Activated CD8-positive, alpha-beta T cell treated with anti-CD3 and anti-CD28 coated beads, Interleukin-2, amount 10 ng/mL, durations not matched to agents 7 days and 5 days (primary cell): Measurements from ENCODE around the gene MSMP. TPM values are rescaled to one million over a fixed set of nuclear protein-coding genes. Genes with fewer than 3 reads are reported as not detected.

Experiments used
- ATAC-seq: fragments of 150-1000 bp; cut with Tn5 transposase; one replicate; pipeline ENCODE4 v1.10.0; 2021; ENCODE audit warnings: moderate library complexity
- CTCF ChIA-PET: fragments of 350-600 bp; sonication (Branson Sonifier 250); formaldehyde crosslinking; loops from one replicate; lab custom pipeline; 2021; ENCODE audit warnings: antibody characterized with exemption; lab: Charles Lee
- POLR2A ChIA-PET: fragments of 350-600 bp; sonication (Branson Sonifier 250); formaldehyde crosslinking; loops from one replicate; lab custom pipeline; 2021; ENCODE audit warnings: antibody characterized with exemption; lab: Charles Lee
- DNase-seq: peaks from one replicate; pipeline ENCODE4 v3.0.0-alpha.2; 2020
- H3K27ac Mint-ChIP-seq: one replicate; pipeline ENCODE4 v1.8.0; 2021; ENCODE audit warnings: mild to moderate bottlenecking, mixed read lengths
- H3K27me3 Mint-ChIP-seq: one replicate; pipeline ENCODE4 v1.8.0; 2021; ENCODE audit warnings: low read depth, mixed read lengths
- H3K36me3 Mint-ChIP-seq: one replicate; pipeline ENCODE4 v1.8.0; 2021; ENCODE audit warnings: low read depth, mixed read lengths
- H3K4me1 Mint-ChIP-seq: one replicate; pipeline ENCODE4 v1.8.0; 2021; ENCODE audit warnings: low read depth, mixed read lengths
- H3K4me3 Mint-ChIP-seq: one replicate; pipeline ENCODE4 v1.8.0; 2021; ENCODE audit warnings: mild to moderate bottlenecking, mixed read lengths
- H3K9me3 Mint-ChIP-seq: one replicate; pipeline ENCODE4 v1.8.0; 2022; ENCODE audit warnings: mixed read lengths; ENCODE audit not compliant: insufficient read depth
- total RNA-seq, 2 experiments: library from RNA; stranded (reverse); gene quantifications; one replicate each; pipeline ENCODE4 v1.2.3, GENCODE V29; 2021

Gene MSMP
- total RNA-seq, 2 experiments from 2014 or later = 0.61 to 0.89 TPM

DNA sequence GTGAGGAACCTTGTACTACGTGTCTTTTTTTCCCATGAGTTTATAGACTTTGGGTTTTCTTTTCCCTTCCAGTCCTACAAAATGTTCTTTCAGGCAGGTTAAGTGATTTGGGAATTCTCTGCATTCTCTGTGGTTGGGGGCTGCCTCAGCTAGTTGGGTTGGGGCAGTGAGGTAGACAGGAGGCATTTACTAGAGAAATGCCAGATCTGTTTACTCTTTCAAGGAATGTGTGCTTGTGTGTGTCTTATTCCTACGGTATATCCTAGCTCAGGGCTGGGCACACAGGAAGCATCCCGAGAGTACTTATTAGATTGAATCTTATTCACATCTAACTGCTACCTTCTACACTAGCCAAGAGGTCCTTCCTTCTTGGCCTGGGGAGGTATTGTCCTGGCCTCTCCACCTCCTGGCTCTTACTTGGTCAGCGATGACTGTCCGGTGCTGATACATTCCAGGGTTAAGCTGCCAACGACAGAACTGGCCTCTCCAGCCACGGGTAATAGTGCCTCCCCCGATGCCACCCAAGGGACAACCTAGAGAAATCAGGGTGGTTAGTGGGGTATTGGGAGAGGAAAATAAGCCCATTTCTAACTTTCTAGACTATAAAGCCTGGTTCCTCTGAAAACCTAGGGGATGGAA, 10.1 kb downstream of the MSMP start:
- Mint-ChIP-seq H3K27ac (no peak overlapping the region), H3K4me3 (no peak overlapping the region), H3K27me3 (no peaks in the 10 kb centered on the region), H3K9me3 (no peaks in the 10 kb centered on the region), H3K4me1 (peaks cover 47% of the 10 kb centered on the region), H3K36me3 (peaks cover 46% of the 10 kb centered on the region)
- ATAC-seq = no peak
- POLR2A ChIA-PET = no interaction called here
- CTCF ChIA-PET = interaction anchor here (0.6 to 8.1 kb wide), 7 partner anchors 7 to 82 kb away, joined by 3 to 118 read pairs (median 6); partner anchors contain the start of genes CREB3 and TLN1
- DNase-seq = no peak

DNA sequence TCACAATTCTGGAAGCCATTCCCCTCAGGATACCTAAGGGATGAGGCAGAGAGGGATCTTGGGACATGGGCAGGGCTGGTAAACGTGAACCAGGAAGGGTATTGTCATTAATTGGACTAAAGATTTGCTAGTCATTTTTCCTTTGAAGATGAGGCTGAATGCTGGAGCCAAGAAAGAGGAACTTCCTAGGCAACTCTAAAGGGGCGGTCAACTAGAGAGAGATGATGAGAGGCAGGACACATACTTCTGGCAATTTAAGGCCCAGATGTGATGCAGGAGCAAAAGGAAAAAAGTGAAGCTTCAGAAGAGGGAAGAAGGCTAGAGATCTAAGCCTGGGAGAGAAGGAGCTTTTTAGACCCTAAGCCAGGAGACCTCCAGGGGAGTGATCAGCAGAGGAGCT, 10.6 kb downstream of the MSMP start:
- ChIA-PET POLR2A (no interaction called here), CTCF (interaction anchor here (0.6 to 8.1 kb wide), 5 partner anchors 13 to 83 kb away, joined by 3 to 118 read pairs (median 6); partner anchors contain the start of genes CREB3 and TLN1)
- peaks cover 47% of the 10 kb centered on the region for H3K4me1 Mint-ChIP-seq
- H3K36me3 Mint-ChIP-seq = peaks cover 51% of the 10 kb centered on the region
- no peak overlapping the region for H3K27ac Mint-ChIP-seq
- no peaks in the 10 kb centered on the region for H3K9me3 Mint-ChIP-seq
- DNase-seq (no peak), ATAC-seq (no peak)
- H3K4me3 Mint-ChIP-seq = no peak overlapping the region
- no peaks in the 10 kb centered on the region for H3K27me3 Mint-ChIP-seq

DNA sequence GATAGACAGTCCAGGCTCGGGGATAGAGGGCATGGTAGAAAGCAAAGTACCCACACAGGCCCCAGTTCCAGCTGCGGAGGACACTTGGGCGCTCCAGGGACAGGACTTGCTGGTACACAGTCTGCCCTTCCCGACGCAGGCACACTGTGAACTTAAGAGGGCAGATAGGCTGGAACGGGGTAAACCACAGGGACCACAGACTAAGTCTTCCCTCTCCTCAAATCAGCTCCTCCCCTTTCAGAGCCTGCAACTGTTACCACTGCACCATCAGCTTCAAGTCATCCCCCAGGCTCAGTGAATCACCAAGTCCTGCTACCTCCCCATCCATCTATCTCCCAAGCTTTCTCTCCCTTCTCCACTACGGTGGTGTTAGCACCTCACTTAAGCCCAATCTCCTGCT, 12.3 kb downstream of the MSMP start:
- H3K9me3 Mint-ChIP-seq = no peaks in the 10 kb centered on the region
- DNase-seq (peak; percentile 50), ATAC-seq (peak; percentile 78)
- H3K4me1 Mint-ChIP-seq = peaks cover 35% of the 10 kb centered on the region
- H3K36me3 Mint-ChIP-seq = peaks cover 62% of the 10 kb centered on the region
- peak overlapping the region; percentile 63 for H3K27ac Mint-ChIP-seq
- ChIA-PET CTCF (interaction anchor here (0.9 to 1.8 kb wide), 4 partner anchors 10 to 15 kb away, joined by 3 to 6 read pairs (median 4); partner anchors contain the start of genes CREB3 and TLN1), POLR2A (no interaction called here)
- H3K27me3 Mint-ChIP-seq = no peaks in the 10 kb centered on the region
- H3K4me3 Mint-ChIP-seq = no peak overlapping the region

DNA sequence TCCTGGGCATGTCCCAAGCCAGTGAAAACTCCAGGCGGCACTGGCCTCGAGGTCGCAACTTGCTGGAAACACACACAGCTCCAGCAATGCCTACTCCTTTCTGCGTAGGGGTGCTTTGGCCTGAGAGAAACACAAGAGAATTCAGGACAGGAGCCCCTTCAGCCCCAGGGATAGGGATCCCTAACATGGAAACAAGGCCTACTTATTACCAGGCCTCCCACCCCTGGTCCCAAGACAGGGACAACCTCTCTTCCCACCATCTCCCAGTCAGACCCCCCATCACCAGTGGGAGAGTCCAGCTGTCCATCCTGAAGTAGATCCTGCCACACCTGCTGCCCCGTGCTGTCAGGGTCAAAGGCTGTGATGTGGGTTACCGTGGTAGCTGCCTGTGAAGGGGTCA, 13.8 kb downstream of the MSMP start:
- Mint-ChIP-seq H3K4me3 (no peak overlapping the region), H3K36me3 (peaks cover 67% of the 10 kb centered on the region), H3K27me3 (no peaks in the 10 kb centered on the region), H3K4me1 (peaks cover 33% of the 10 kb centered on the region), H3K27ac (no peak overlapping the region), H3K9me3 (no peaks in the 10 kb centered on the region)
- ATAC-seq (no peak), DNase-seq (no peak)
- ChIA-PET CTCF (interaction anchor here (0.8 to 6.8 kb wide), 4 partner anchors 7 to 142 kb away, joined by 3 to 116 read pairs (median 5); partner anchors contain the start of genes GBA2 and RGP1), POLR2A (interaction anchor here (0.6 to 1.5 kb wide), 3 partner anchors 9 to 1462 kb away, joined by 3 to 5 read pairs (median 3); partner anchors contain the start of genes GBA2 and RGP1)

DNA sequence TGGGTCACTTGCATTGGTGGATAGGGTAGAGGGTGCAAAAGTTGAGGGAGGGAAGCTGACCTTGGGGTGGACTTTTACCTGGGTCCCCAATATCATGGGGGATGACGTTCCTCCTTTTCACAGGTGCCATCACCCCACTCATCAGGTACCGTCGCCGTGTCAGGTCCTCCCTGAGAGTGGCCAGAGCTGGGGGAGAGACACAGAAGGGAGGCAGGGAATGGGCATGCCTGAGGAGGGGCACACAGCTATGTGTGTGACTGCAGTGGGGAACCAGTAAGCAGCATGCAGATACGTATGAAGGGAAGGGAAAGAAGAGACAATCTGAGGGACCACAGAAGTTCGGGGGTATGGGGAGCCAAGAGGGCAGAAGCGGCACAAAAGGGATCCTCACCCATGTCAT, 15.2 kb downstream of the MSMP start:
- no peak for DNase-seq
- H3K27ac Mint-ChIP-seq = no peak overlapping the region
- peaks cover 31% of the 10 kb centered on the region for H3K4me1 Mint-ChIP-seq
- no peaks in the 10 kb centered on the region for H3K27me3 Mint-ChIP-seq
- H3K9me3 Mint-ChIP-seq = no peaks in the 10 kb centered on the region
- POLR2A ChIA-PET = interaction anchor here (0.8 kb wide), 1 partner anchor 9 kb away, joined by 5 read pairs; no protein-coding TSS in a partner anchor
- no peak overlapping the region for H3K4me3 Mint-ChIP-seq
- ATAC-seq = no peak
- CTCF ChIA-PET = interaction anchor here (1.7 to 6.8 kb wide), 2 partner anchors 8 kb away, joined by 4 to 116 read pairs; partner anchors contain the start of genes GBA2 and RGP1
- H3K36me3 Mint-ChIP-seq = peaks cover 65% of the 10 kb centered on the region

DNA sequence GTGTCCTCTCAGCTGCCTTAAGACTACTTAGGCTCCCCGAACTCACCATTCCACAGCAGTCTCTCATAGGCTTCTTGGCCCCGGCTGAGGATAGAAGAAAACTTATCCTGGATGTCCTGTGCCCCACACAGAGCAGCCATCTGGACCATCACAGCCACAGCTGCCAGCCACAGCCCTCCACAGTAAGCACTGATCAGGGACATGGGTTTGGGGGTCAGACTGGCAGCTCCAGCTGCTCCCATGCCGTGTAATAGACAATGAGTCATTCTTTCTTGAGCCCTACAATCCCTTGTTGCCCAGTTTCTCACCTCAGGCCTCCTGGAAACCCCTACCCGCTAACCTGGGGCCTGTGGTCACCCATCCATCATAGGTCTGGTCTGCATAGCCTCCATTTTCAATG, 15.9 kb downstream of the MSMP start:
- H3K27ac Mint-ChIP-seq = no peak overlapping the region
- no peak for ATAC-seq
- no peak for DNase-seq
- H3K36me3 Mint-ChIP-seq = peaks cover 57% of the 10 kb centered on the region
- CTCF ChIA-PET = interaction anchor here (0.9 to 6.8 kb wide), 4 partner anchors 9 to 33 kb away, joined by 3 to 116 read pairs (median 10); partner anchors contain the start of genes GBA2 and RGP1
- no peaks in the 10 kb centered on the region for H3K27me3 Mint-ChIP-seq
- H3K4me1 Mint-ChIP-seq = peaks cover 34% of the 10 kb centered on the region
- H3K4me3 Mint-ChIP-seq = no peak overlapping the region
- POLR2A ChIA-PET = interaction anchor here (0.6 to 1.3 kb wide), 4 partner anchors 9 to 646 kb away, joined by 3 to 4 read pairs (median 4); no protein-coding TSS in a partner anchor
- no peaks in the 10 kb centered on the region for H3K9me3 Mint-ChIP-seq

DNA sequence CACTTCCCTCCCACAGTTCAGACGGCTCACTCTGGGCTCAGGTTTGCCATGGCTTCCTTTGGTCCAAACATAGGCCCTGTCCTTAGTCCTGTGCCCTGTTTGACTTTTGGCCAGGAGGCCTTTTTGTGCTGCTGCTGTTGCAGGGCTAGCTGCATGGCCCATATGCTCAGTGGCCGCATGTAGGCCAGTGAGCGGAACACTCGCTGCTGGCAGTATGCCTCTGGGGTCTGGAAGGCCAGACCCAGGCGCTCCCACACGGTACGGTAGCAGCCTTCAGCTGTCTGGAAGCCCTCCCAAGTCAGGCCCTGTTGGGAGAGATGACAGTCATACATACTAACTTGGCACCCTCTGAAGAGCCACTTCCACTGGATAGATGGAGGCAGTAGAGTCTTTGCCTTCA, 16.9 kb downstream of the MSMP start:
- Mint-ChIP-seq H3K27me3 (no peaks in the 10 kb centered on the region), H3K27ac (no peak overlapping the region), H3K4me3 (no peak overlapping the region), H3K36me3 (peaks cover 51% of the 10 kb centered on the region), H3K4me1 (peaks cover 28% of the 10 kb centered on the region), H3K9me3 (no peaks in the 10 kb centered on the region)
- POLR2A ChIA-PET = interaction anchor here (0.6 to 1.3 kb wide), 4 partner anchors 9 to 127 kb away, joined by 3 to 4 read pairs (median 3); no protein-coding TSS in a partner anchor
- CTCF ChIA-PET = interaction anchor here (0.9 to 6.8 kb wide), 9 partner anchors 9 to 90 kb away, joined by 3 to 116 read pairs (median 6); partner anchors contain the start of genes GBA2, RGP1 and SPAG8
- DNase-seq (no peak), ATAC-seq (no peak)

DNA sequence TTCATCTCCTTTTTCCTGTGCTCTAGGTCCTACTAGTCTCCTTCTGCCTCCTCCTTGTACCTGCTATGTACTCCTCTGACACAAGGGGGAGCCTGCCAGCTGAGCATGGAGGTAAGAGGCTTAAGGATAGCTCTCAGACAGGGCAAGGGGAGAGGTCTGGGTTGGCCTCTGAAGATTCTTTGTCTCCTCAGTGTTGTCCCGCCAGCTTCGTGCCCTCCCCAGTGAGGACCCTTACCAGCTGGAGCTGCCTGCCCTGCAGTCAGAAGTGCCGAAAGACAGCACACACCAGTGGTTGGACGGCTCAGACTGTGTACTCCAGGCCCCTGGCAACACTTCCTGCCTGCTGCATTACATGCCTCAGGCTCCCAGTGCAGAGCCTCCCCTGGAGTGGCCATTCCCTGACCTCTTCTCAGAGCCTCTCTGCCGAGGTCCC, 17.9 kb downstream of the MSMP start:
- H3K4me3 Mint-ChIP-seq = no peak overlapping the region
- H3K9me3 Mint-ChIP-seq = no peaks in the 10 kb centered on the region
- H3K4me1 Mint-ChIP-seq = peaks cover 22% of the 10 kb centered on the region
- no peak for ATAC-seq
- ChIA-PET POLR2A (interaction anchor here (0.6 to 1.8 kb wide), 2 partner anchors 13 to 24 kb away, joined by 3 to 14 read pairs; partner anchors contain the start of genes GBA2 and RGP1), CTCF (interaction anchor here (0.6 to 6.8 kb wide), 20 partner anchors 11 to 159 kb away, joined by 3 to 116 read pairs (median 5); partner anchors contain the start of genes ARHGEF39, CCDC107, GBA2 and HINT2)
- peak; percentile 84 for DNase-seq
- H3K36me3 Mint-ChIP-seq = peaks cover 50% of the 10 kb centered on the region
- H3K27me3 Mint-ChIP-seq = no peaks in the 10 kb centered on the region
- H3K27ac Mint-ChIP-seq = peak overlapping the region; percentile 43

DNA sequence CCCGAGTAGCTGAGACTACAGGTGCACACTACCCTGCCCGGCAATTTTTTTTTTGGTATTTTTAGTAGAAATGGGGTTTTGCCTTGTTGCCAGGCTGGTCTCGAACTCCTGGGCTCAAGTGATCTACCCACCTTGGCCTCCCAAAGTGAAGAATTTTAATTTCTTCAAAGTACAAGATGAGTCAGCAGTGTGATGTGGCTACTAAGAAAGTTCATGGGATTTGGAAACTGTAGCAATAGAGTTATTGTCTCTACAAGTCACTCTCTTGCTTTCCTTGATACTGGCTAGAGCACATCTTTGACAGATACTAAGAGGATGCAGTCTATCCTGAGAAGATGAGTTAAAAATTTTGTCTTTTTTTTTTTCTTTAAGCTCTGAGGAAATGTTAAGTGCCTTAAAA, 20.0 kb downstream of the MSMP start:
- ChIA-PET CTCF (interaction anchor here (0.7 to 6.8 kb wide), 7 partner anchors 13 to 148 kb away, joined by 3 to 116 read pairs (median 8); partner anchors contain the start of genes GBA2 and RGP1), POLR2A (interaction anchor here (4.7 kb wide), 1 partner anchor 15 kb away, joined by 37 read pairs; the partner anchor contains the start of genes GBA2 and RGP1)
- no peak for DNase-seq
- Mint-ChIP-seq H3K27me3 (no peaks in the 10 kb centered on the region), H3K27ac (no peak overlapping the region), H3K36me3 (peaks cover 39% of the 10 kb centered on the region), H3K4me3 (no peak overlapping the region), H3K4me1 (peaks cover 23% of the 10 kb centered on the region), H3K9me3 (no peaks in the 10 kb centered on the region)
- no peak for ATAC-seq

DNA sequence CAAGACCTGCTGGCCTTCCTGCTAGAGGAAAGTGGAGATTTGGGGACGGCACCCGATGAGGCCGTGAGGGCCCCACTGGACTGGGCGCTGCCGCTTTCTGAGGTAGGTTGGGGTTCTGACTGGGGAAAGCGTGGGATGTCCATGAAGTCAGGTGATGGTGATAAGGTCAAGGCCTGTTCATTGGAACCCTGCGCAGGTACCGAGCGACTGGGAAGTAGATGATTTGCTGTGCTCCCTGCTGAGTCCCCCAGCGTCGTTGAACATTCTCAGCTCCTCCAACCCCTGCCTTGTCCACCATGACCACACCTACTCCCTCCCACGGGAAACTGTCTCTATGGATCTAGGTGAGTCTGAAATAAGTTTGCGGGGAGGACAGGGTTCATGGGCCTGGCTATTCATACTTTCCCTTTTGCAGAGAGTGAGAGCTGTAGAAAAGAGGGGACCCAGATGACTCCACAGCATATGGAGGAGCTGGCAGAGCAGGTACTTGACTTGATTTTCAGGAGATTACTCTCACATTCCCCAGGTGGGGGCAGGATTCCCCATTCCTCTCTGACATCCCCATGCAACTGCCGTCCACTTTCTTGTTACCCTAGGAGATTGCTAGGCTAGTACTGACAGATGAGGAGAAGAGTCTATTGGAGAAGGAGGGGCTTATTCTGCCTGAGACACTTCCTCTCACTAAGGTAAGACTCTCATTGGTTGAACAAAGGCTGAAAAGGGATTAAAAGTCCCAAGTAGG, 21.1 kb downstream of the MSMP start:
- Mint-ChIP-seq H3K27me3 (no peaks in the 10 kb centered on the region), H3K4me3 (no peak overlapping the region), H3K36me3 (peaks cover 28% of the 10 kb centered on the region), H3K4me1 (peaks cover 23% of the 10 kb centered on the region), H3K9me3 (no peaks in the 10 kb centered on the region), H3K27ac (peak overlapping the region; percentile 89)
- ATAC-seq (no peak), DNase-seq (peak; percentile 38)
- ChIA-PET CTCF (interaction anchor here (0.9 to 23.9 kb wide), 18 partner anchors 8 to 149 kb away, joined by 3 to 209 read pairs (median 6); partner anchors contain the start of genes CCDC107, GBA2, HINT2 and MSMP), POLR2A (interaction anchor here (0.6 to 4.7 kb wide), 14 partner anchors 12 to 617 kb away, joined by 3 to 37 read pairs (median 4); partner anchors contain the start of genes ARHGEF39, ATOSB, CCDC107 and GBA2)
